Gastrocnemius medialis (tissue), 4 donors: Measurements from ENCODE around the gene GPC6.

Source experiments
- POLR2A ChIP-seq, 2 donors: fragments of 450-650 bp; IDR thresholded peaks; one replicate each; pipeline ENCODE4 v1.6.1; 2017; ENCODE audit warnings: antibody characterized with exemption in 2 of 2, mild to moderate bottlenecking in 2 of 2, moderate library complexity in 2 of 2
- TF ChIP-seq, protein P1 (sequence below), 5 experiments: fragments of 450-650 bp in 3 of 5; fragments of 200-600 bp in 2 of 5; sonication (generic) in 2 of 5; IDR thresholded peaks in 4 of 5; conservative IDR thresholded peaks in 1 of 5; 1 replicate in 4 of 5; 2 replicates in 1 of 5; pipeline ENCODE4 v1.5.1; 2016 to 2019; ENCODE audit warnings: antibody characterized with exemption in 5 of 5, mild to moderate bottlenecking in 3 of 5, moderate library complexity in 3 of 5

DNA sequence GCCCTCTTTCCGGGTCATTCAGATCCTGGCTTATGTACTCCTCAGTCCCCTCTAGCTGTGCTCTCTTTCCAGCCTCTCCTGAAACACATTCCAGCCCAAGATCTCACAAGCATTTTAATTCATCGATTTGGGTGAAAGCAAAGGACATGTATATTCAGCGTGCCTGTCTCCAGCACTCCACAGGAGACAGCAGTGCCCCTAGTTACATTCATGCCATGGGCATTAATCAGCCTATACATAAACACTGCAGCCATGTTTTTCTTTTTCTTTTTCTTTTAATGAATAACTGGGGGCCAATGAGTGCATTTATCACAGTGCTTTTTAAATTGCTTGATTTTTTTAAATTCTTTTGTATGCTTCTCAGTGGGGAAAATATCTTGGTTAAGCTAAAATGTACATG lies 1053.7 kb downstream of the GPC6 start:
- TF ChIP-seq, protein P1, sequence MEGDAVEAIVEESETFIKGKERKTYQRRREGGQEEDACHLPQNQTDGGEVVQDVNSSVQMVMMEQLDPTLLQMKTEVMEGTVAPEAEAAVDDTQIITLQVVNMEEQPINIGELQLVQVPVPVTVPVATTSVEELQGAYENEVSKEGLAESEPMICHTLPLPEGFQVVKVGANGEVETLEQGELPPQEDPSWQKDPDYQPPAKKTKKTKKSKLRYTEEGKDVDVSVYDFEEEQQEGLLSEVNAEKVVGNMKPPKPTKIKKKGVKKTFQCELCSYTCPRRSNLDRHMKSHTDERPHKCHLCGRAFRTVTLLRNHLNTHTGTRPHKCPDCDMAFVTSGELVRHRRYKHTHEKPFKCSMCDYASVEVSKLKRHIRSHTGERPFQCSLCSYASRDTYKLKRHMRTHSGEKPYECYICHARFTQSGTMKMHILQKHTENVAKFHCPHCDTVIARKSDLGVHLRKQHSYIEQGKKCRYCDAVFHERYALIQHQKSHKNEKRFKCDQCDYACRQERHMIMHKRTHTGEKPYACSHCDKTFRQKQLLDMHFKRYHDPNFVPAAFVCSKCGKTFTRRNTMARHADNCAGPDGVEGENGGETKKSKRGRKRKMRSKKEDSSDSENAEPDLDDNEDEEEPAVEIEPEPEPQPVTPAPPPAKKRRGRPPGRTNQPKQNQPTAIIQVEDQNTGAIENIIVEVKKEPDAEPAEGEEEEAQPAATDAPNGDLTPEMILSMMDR (IDR thresholded peaks at IDR 0.05 in 4 of 5, conservative IDR thresholded peaks at IDR 0.05 in 1 of 5): no peak
- no peak for TF ChIP-seq POLR2A (IDR thresholded peaks at IDR 0.05)
